Tibial nerve (tissue), 4 donors: ENCODE measurements around the gene BUB1. TPM values are rescaled to one million over a fixed set of nuclear protein-coding genes. Genes with fewer than 3 reads are reported as not detected.
"Not testable (repeated sequence)": the region's sequence is repeated elsewhere in the genome, so short reads cannot be mapped to it uniquely, and the experiment has no call there.

Experiments
- DNase-seq, 2 donors: peaks; one replicate each; pipeline ENCODE4 v3.0.0-alpha.2; 2019; ENCODE audit warnings: low spot score in 2 of 2
- H3K27ac ChIP-seq, 4 donors: fragments of 200-600 bp; sonication (generic) in 3 of 4; one replicate each; pipeline ENCODE4 v1.5.1; 2017 to 2019; ENCODE audit warnings: mild to moderate bottlenecking in 1 of 4
- H3K27me3 ChIP-seq, 2 donors: fragments of 200-600 bp; sonication (generic) in 1 of 2; one replicate each; pipeline versions ENCODE4 v1.5.1 to v1.6.0; 2017 to 2019
- H3K36me3 ChIP-seq, 3 donors: fragments of 200-600 bp; sonication (generic); one replicate each; pipeline ENCODE4 v1.5.1; 2018 to 2019
- H3K4me1 ChIP-seq, 4 donors: fragments of 200-600 bp; sonication (generic) in 3 of 4; one replicate each; pipeline ENCODE4 v1.5.1; 2017 to 2019
- H3K4me3 ChIP-seq, 4 donors: fragments of 200-600 bp; sonication (generic) in 3 of 4; one replicate each; pipeline ENCODE4 v1.5.1; 2017 to 2019; ENCODE audit warnings: mild to moderate bottlenecking in 1 of 4, moderate library complexity in 1 of 4
- H3K9me3 ChIP-seq, 4 donors: fragments of 200-600 bp; sonication (generic) in 3 of 4; one replicate each; pipeline ENCODE4 v1.5.1; 2017 to 2019
- WGBS, 2 donors: methylation state at CpG; one replicate each; pipeline ENCODE4 v1.1.5; 2018; 5-methylcytosine and 5-hydroxymethylcytosine counted together
- total RNA-seq, 4 donors: library from RNA; depleted of rRNA; stranded (reverse); fragments of >200 nt; gene quantifications; one replicate each; pipeline ENCODE4 v1.1.0, GENCODE V29; 2016

The BUB1 gene
- total RNA-seq, 4 donors from 2014 or later = 0.42 to 1.8 (median 0.71) TPM

DNA sequence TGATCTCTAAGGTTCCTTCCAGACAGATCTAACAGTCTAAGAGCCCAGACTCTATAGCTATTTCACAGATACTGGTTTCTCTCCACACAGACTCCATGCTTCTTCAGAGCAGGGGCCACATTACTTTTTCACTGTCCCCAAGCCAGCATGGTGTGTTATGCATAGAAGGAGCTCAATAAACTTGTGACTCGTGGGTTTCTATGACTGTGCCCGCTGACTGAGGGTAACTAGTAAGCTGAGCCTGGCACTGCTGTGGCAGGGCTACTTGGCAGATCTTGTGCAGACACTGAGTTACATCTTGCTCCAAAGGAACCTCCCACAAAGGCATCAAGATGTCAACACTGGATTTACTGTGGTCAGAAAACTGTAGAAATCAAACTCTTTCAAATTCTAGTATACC lies 85.9 kb downstream of the BUB1 start:
- not testable (repeated sequence) for H3K27me3 ChIP-seq, DNase-seq, H3K9me3 ChIP-seq, H3K4me1 ChIP-seq, H3K27ac ChIP-seq, H3K4me3 ChIP-seq, H3K36me3 ChIP-seq
- WGBS, 2 donors = no CpG with 5 or more reads among the region's 2 CpGs

DNA sequence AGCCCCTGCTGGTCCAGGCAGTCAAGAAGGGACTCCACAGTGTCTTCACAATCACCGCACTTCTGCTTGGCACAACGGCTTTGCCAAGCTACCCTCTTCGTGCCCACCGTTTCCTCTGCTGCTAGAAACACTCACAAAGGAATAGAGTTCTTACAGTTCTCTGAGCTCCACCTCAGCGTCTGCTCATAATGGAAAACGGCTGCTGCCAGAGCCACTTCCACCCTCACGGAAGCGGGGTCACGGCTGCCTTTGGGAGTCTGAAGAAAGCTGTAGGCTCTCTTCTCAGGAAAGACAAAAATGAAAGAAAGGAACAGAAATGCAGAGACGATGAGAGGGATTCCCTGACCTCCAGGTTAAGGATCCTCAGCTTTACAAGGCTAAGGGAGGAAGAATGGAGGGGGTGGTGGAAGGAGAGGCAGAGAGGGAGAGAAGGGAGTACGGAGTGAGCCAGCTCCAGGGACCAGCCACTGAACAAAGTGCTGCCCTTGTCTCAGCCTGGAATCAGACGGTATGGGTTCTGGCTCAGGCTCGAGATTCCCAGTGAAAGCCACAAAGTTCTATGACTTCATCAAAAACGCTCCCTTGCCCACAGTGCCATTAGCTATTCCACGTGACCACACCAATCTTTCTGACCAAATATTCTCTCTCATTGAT lies 88.1 kb downstream of the BUB1 start:
- not testable (repeated sequence) for H3K9me3 ChIP-seq, H3K27ac ChIP-seq, H3K36me3 ChIP-seq, DNase-seq, H3K4me1 ChIP-seq, H3K4me3 ChIP-seq, H3K27me3 ChIP-seq
- no CpG with 5 or more reads among the region's 15 CpGs for WGBS, 2 donors

DNA sequence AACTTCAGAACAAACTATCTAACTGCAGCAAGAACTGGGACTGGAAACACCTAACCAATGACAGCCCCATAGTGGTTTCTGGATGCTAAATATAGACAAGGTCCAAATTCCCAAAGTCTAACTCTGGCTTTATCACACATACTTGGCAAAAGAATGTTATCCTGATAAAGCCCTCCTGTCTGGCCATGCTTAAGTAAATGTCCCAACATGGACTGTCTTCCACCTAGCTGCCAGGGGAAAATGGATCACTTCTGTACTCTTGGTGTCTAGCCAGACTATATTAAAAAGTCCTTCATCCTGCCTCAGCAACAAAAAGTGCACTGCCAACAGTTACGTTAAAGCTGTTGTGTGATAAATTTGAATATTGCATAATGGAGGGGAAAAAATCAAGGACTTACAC lies 89.3 kb downstream of the BUB1 start:
- not testable (repeated sequence) for H3K36me3 ChIP-seq, H3K27me3 ChIP-seq, DNase-seq, H3K4me1 ChIP-seq, H3K27ac ChIP-seq, H3K4me3 ChIP-seq, H3K9me3 ChIP-seq
- WGBS, 2 donors = no CpG with 5 or more reads among the region's 1 CpG

Other genes starting within 250 kb of the BUB1 start
- gene LIMS4, start 205.2 kb downstream of the BUB1 start, total RNA-seq = 1 to 10 TPM in 2 of 4 donors, under 1 TPM in 1, not detected in 1; 0.87 to 7.3 (median 3.6) TPM
- 10 to 100 TPM; 45.9 to 64.0 (median 51.8) TPM for gene RGPD6, start 100.8 kb downstream of the BUB1 start, total RNA-seq
- gene ACOXL, start 54.5 kb upstream of the BUB1 start, total RNA-seq = under 1 TPM in 1 of 4 donors, not detected in 3; 0.30 TPM